Adipose tissue (tissue), 3 donors: ENCODE measurements around the gene NUDT11. TPM values are rescaled to one million over a fixed set of nuclear protein-coding genes. Genes with fewer than 3 reads are reported as not detected.
"Not testable (repeated sequence)": the region's sequence is repeated elsewhere in the genome, so short reads cannot be mapped to it uniquely, and the experiment has no call there.

Experiments used
- H3K27ac ChIP-seq: one replicate; pipeline ENCODE4 v1.5.1; 2013; ENCODE audit warnings: low read depth, low read length
- WGBS, 3 donors: extraction: QIAGEN DNeasy Blood & Tissue Kit; methylation state at CpG; one replicate each; pipeline ENCODE4 v1.1.7; 2013; 5-methylcytosine and 5-hydroxymethylcytosine counted together
- polyA plus RNA-seq, 3 donors: library from polyadenylated mRNA; stranded (reverse); fragments of 200-250 nt; gene quantifications; one replicate each; pipeline ENCODE4 v1.2.3, GENCODE V29; 2013
- donor health status: healthy with polysubstance abuse.
- donor health status: Bipolar disorder and iron deficiency.
- donor health status: healthy.

NUDT11 gene
- polyA plus RNA-seq: 1 to 10 TPM in 1 of 3 donors, under 1 TPM in 2; 0.22 to 1.1 (median 0.89) TPM

DNA sequence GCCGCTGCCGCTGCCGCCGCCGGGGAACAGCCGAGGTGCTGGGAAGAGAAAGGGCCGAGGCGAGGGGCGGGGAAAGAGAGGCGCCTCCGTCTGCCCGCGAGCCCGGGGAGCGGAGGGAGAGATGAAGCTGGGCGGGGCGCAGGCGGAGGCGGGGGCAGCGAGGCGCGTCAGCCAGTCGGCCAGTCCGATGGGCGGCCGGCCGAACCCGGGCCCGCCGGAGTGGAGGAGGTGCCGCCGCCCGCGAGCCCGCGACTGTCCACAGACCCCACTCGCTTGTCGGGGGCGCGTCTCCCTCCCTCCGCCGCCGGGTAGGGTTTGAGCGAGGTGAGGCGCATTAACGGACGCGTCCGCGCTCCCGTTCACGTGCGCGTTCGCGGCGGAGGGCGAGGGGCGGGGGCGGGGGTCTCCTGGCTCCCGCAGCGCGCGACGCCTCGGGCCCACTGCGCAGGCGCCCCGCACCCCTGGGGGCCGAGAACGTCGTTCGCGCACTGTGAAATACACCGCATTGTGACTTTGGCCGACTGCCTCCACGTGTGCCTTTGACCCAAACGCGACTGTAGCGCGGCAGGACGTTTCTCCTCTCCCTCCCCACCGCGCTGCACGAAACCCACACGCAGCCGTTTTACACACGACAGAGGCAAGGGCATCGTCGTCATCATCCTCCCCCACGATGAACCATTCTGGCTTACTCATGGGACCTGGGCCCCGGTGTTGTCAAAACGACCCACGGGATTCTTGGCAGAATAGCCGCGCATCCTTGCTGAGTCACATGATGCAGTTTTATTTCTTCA is at the start of gene NUDT11:
Gene NUDT11 (minus strand): TSS at position 92 of the 791 bp plus-strand sequence. CDS start 148 bp downstream, outside the sequence.
- no peak within 1 kb of the TSS for H3K27ac ChIP-seq
- WGBS, 3 donors: 0 to 37% (median 1%) methylated on average over 42 to 77 of the region's 96 CpGs

- no peak overlapping the region for H3K27ac ChIP-seq
- WGBS, 3 donors: 30 to 78% (median 62%) methylated on average over 2 of the region's 2 CpGs
Observed at GRCh38 chrX:51520393-51520792, 24.0 kb upstream of the NUDT11 start.

GRCh38 chrX:51519131-51519530 is 22.7 kb upstream of the NUDT11 start:
- H3K27ac ChIP-seq: not testable (repeated sequence)
- 52 to 62% (median 57%) methylated on average over 2 of the region's 2 CpGs for WGBS, 3 donors

- H3K27ac ChIP-seq: no peak overlapping the region
- 81 to 91% (median 82%) methylated on average over 3 of the region's 3 CpGs for WGBS, 3 donors
Observed at GRCh38 chrX:51507551-51507950, 11.2 kb upstream of the NUDT11 start.

DNA sequence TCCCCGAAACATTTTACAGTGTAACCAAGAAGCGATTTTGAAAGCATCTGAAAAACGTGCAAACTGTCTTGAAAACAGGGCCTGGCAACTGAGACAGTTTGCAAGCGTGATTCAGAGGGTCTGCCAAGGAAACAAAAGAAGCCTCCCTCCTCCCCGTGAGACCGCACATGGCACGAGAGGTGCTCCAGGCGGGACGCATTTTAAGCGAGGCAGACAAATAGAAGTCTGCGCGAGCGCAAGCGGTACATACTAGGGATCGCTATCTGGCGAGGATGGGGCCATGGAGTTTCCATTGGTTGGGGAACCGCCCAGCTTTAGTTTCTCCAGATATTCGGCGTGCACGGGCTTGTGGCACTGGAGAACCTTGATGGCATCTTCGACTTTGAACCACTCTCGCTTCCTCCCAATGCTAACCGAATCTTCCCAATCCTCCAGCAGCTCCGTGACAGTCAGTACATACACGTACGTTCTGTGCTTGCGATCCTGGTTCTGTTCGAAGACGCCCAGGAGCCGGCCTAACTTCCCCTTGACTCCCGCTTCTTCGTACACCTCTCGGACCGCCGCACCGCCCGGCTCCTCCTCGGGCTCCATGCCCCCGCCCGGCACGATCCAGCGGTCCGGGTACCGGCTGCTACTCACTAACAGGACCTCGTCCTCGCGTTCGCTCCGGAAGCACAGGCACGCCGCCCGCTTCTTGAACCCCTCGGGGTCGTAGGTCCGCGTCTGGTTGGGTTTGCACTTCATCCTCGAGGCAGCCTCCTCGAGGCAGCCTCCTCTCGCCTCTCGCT is 497 bp downstream of the NUDT11 start:
- WGBS, 3 donors: 3 to 33% (median 3%) methylated on average over 28 to 46 of the region's 60 CpGs
- H3K27ac ChIP-seq: not testable (repeated sequence)

DNA sequence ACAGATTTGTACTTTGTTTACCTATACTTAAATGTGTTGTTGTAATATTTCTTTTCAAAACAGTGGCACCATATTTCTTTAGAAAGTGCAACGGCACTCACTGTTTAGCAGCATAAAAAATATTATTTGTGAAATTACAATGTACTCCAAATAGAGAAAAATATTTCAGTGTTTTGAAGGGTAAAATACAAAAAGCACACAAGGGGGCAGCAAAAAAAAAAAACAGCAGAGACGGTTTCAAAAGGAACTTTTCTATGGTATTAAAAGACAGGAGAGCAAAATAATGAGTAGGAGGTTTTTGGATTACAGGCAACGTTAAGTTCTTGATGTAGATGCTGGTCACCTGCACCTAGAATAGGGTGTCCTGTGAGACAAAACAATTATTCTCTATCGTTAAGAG is 2.0 kb downstream of the NUDT11 start:
- no peak overlapping the region for H3K27ac ChIP-seq
- 39 to 50% (median 46%) methylated on average over 4 of the region's 4 CpGs for WGBS, 3 donors

DNA sequence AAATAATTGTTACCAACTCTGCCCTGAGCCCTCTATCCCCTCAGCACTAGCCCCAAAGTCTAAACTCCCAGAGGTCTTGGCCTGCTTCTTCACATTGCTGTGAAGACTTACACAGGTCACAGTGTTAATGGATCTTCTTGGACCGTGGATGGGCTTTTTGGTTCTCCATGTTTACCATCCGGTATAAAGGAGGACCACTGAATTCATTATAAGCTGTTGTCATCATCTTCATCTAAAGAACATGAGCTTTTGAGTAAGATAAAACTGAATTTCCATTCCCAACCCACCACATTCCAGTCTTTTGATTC is 8.5 kb downstream of the NUDT11 start:
- WGBS, 3 donors: 63 to 84% (median 72%) methylated on average over 2 of the region's 2 CpGs
- H3K27ac ChIP-seq: no peak overlapping the region

GRCh38 chrX:51484616-51485015 is 11.8 kb downstream of the NUDT11 start:
- no peak overlapping the region for H3K27ac ChIP-seq
- WGBS, 3 donors: 56 to 88% (median 63%) methylated on average over 6 of the region's 6 CpGs

DNA sequence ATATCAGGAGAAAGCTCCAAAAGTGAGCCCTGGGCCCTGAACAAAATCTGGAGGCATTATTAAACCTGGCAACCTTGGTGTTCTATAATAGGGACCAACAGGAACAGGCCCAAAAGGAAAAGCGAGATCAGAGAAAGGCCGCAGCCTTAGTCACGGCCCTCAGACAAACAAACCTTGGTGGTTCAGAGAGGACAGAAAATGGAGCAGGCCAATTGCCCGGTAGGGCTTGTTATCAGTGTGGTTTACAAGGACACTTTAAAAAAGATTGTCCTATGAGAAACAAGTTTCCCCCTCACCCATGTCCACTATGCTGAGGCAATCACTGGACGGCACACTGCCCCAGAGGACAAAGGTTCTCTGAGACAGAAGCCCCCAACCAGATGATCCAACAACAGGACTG is 14.0 kb downstream of the NUDT11 start:
- H3K27ac ChIP-seq: not testable (repeated sequence)

DNA sequence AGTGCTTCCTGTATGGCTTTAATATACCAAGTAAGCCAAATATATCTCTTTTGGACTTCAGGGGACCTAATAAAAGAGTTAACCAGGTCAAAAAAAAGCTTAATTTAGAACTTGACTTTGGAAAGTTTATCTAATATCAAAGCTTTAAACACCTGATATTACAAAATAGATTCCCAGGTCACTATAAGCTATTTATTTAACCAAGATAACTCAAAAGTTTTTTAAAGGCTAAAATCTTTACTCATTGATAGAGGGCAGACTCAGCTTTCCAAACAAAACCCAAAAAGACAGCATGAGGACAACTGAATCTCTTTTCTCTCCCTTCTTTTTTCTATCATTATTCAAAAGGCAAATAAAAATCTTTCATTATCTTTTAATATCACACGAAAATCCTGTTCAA is 19.5 kb downstream of the NUDT11 start:
- H3K27ac ChIP-seq: no peak overlapping the region
- WGBS, 3 donors: 23 to 65% (median 50%) methylated on average over 1 of the region's 1 CpG

More for the DNA sequence above, 14.0 kb downstream of the NUDT11 start:
- WGBS, 3 donors: 49 to 91% (median 90%) methylated on average over 5 of the region's 5 CpGs

DNA sequence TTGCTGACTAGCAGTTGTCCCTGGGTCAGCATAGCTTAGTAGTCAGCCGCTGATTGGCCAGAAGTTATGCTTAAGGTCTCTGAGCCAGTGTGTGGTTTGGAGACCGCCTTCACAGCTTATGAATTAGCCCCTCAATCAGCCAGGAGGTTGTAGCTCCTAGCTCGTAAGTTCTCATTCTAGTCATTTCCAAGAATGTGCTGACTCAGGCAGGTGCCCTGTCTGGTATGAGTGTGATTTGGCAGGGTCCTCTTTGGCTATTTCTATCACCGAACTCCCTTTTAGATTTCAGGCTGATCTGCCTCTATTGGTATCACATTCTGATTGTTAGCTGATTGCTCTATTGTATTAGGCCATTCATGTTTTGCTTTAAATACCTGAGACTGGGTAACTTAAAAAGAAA is 33.1 kb downstream of the NUDT11 start:
- H3K27ac ChIP-seq: no peak overlapping the region
- 75 to 92% (median 86%) methylated on average over 4 of the region's 4 CpGs for WGBS, 3 donors

- WGBS, 3 donors: 36 to 51% (median 37%) methylated on average over 15 of the region's 15 CpGs
- H3K27ac ChIP-seq: no peak overlapping the region
Observed at GRCh38 chrX:51461053-51462044, 35.0 kb downstream of the NUDT11 start.

GRCh38 chrX:51459125-51459524 is 37.3 kb downstream of the NUDT11 start:
- WGBS, 3 donors: 33 to 57% (median 42%) methylated on average over 1 of the region's 1 CpG
- H3K27ac ChIP-seq: no peak overlapping the region

- H3K27ac ChIP-seq: no peak overlapping the region
- 0% methylated on average over 1 of the region's 1 CpG for WGBS, 3 donors
Observed at GRCh38 chrX:51456814-51457213, 39.6 kb downstream of the NUDT11 start.

- H3K27ac ChIP-seq: no peak overlapping the region
- 71 to 84% (median 72%) methylated on average over 6 to 7 of the region's 7 CpGs for WGBS, 3 donors
Observed at GRCh38 chrX:51456246-51456645, 40.1 kb downstream of the NUDT11 start.

- 48 to 74% (median 70%) methylated on average over 1 of the region's 1 CpG for WGBS, 3 donors
- no peak overlapping the region for H3K27ac ChIP-seq
Observed at GRCh38 chrX:51440365-51440764, 56.0 kb downstream of the NUDT11 start.
